Stomach (tissue), 9 donors: ENCODE results near the gene WASL. TPM values are rescaled to one million over a fixed set of nuclear protein-coding genes. Genes with fewer than 3 reads are reported as not detected.
"Not testable (repeated sequence)": the region's sequence is repeated elsewhere in the genome, so short reads cannot be mapped to it uniquely, and the experiment has no call there.

Experiments used
- DNase-seq, 2 donors: peaks; one replicate each; pipeline versions ENCODE4 v3.0.0 to v3.0.0-alpha.2; 2013 to 2019
- H3K27ac ChIP-seq, 5 donors: fragments of 200-600 bp in 4 of 5; sonication (generic) in 4 of 5; one replicate each; pipeline ENCODE4 v1.5.1; 2013 to 2019; ENCODE audit warnings: mild to moderate bottlenecking in 1 of 5, moderate library complexity in 1 of 5
- H3K27me3 ChIP-seq, 3 donors: fragments of 200-600 bp; sonication (generic); one replicate each; pipeline ENCODE4 v1.5.1; 2017 to 2019; ENCODE audit warnings: mixed run types in 1 of 3
- H3K36me3 ChIP-seq, 4 donors: fragments of 200-600 bp; sonication (generic); 1 replicate in 3 of 4; 2 replicates in 1 of 4; pipeline ENCODE4 v1.5.1; 2016 to 2019
- H3K4me1 ChIP-seq, 4 donors: fragments of 200-600 bp; sonication (generic); one replicate each; pipeline ENCODE4 v1.5.1; 2016 to 2019
- H3K4me3 ChIP-seq, 4 donors: fragments of 200-600 bp; sonication (generic) in 3 of 4; one replicate each; pipeline ENCODE4 v1.5.1; 2016 to 2019; ENCODE audit warnings: mild to moderate bottlenecking in 1 of 4
- H3K9me3 ChIP-seq, 4 donors: fragments of 200-600 bp; sonication (generic); one replicate each; pipeline ENCODE4 v1.5.1; 2016 to 2019
- EP300 ChIP-seq: sonication (generic); formaldehyde crosslinking; IDR thresholded peaks from one replicate; pipeline ENCODE4 v1.6.1; 2017; ENCODE audit warnings: antibody characterized with exemption
- POLR2A ChIP-seq, 4 donors: fragments of 450-650 bp; IDR thresholded peaks; one replicate each; pipeline ENCODE4 v1.6.1; 2016; ENCODE audit warnings: antibody characterized with exemption in 4 of 4, control low read depth in 2 of 4, mild to moderate bottlenecking in 1 of 4, moderate library complexity in 1 of 4
- POLR2AphosphoS5 ChIP-seq, 3 donors: sonication (generic); formaldehyde crosslinking; IDR thresholded peaks; one replicate each; pipeline ENCODE4 v1.6.1; 2016; ENCODE audit warnings: antibody characterized with exemption in 3 of 3
- WGBS, 5 donors: extraction: QIAGEN DNeasy Blood & Tissue Kit in 3 of 5; methylation state at CpG; one replicate each; pipeline versions ENCODE4 v1.1.5 to v1.1.7; 2013 to 2018; 5-methylcytosine and 5-hydroxymethylcytosine counted together
- intact Hi-C: fragments of 100-400 bp; cut with DNase I; formaldehyde crosslinking; loops from one replicate; pipeline ENCODE4 v1.15.1; 2023; ENCODE audit warnings: low total_unique reads
- polyA plus RNA-seq, 3 donors: library from polyadenylated mRNA; stranded (reverse); fragments of 200-250 nt; gene quantifications; one replicate each; pipeline ENCODE4 v1.2.3, GENCODE V29; 2013
- total RNA-seq, 5 donors: library from RNA; depleted of rRNA; stranded (reverse); fragments of >200 nt; gene quantifications; one replicate each; pipeline versions ENCODE4 v1.1.0 to v1.2.3, GENCODE V29; 2014 to 2016
- TF ChIP-seq, protein P1 (sequence below), 7 experiments: fragments of 450-650 bp in 4 of 7; fragments of 200-600 bp in 3 of 7; sonication (generic) in 3 of 7; IDR thresholded peaks; one replicate each; pipeline ENCODE4 v1.5.1; 2016 to 2019; ENCODE audit warnings: antibody characterized with exemption in 7 of 7, control low read depth in 2 of 7, mild to moderate bottlenecking in 1 of 7
- donor health status: healthy with polysubstance abuse.
- donor health status: Bipolar disorder and iron deficiency.
- donor health status: healthy.

Gene WASL
- total and polyA plus RNA-seq, 8 donors = 9.0 to 56.7 (median 21.7) TPM

DNA sequence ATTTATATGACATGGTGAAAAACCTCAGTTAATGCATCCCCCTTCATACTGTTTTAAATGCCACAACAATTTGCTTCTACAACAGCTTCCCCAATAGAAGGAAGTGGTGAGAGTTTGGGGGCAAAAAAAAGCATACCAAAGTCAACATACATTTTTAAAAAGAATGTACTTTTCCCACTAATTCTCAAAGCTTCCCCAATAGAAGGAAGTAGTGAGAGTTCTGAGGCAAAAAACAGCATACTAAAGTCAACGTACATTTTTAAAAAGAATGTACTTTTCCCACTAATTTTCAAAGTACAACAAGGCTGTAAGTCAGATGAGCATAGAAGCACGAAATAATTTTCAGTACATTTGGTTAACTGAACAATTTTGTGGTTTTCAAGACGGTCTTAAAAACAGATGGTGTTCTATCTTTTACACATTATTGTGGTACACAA, 24.0 kb downstream of the WASL start:
- TF ChIP-seq POLR2A (IDR thresholded peaks at IDR 0.05) (no peak), EP300 (no peak), POLR2AphosphoS5 (IDR thresholded peaks at IDR 0.05) (no peak)
- TF ChIP-seq, protein P1, sequence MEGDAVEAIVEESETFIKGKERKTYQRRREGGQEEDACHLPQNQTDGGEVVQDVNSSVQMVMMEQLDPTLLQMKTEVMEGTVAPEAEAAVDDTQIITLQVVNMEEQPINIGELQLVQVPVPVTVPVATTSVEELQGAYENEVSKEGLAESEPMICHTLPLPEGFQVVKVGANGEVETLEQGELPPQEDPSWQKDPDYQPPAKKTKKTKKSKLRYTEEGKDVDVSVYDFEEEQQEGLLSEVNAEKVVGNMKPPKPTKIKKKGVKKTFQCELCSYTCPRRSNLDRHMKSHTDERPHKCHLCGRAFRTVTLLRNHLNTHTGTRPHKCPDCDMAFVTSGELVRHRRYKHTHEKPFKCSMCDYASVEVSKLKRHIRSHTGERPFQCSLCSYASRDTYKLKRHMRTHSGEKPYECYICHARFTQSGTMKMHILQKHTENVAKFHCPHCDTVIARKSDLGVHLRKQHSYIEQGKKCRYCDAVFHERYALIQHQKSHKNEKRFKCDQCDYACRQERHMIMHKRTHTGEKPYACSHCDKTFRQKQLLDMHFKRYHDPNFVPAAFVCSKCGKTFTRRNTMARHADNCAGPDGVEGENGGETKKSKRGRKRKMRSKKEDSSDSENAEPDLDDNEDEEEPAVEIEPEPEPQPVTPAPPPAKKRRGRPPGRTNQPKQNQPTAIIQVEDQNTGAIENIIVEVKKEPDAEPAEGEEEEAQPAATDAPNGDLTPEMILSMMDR (IDR thresholded peaks at IDR 0.05) = no peak

DNA sequence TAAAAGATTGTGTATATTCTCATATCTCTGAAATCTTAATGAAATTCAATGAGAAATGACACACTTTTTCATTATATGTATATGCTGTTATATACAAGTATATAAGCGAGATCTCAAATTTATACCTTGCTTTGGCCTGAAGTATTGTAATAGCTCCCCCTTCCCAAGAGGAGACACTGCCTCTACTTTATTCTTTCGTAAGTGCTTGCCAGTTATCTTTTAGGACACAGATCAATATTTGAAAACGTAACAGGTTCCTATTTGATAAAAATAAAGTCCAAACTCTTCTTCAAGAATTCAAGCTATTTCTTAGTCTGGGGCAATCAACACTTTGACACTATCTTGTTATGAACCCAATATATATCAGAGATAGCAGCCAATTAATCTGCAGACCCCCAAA, 24.9 kb downstream of the WASL start:
- intact Hi-C loops = no loop called here
- Histone ChIP-seq H3K4me3 (no peak overlapping the region), H3K27ac (peak overlapping the region in 2 of 5 donors; percentile 45 to 46), H3K4me1 (peaks cover 34 to 99% (median 80%) of the 10 kb centered on the region in 4 donors), H3K9me3 (no peaks in the 10 kb centered on the region), H3K36me3 (no peaks in the 10 kb centered on the region), H3K27me3 (no peaks in the 10 kb centered on the region)
- WGBS, 5 donors = 53 to 72% (median 69%) methylated on average over 3 of the region's 3 CpGs
- no peak for DNase-seq
- TF ChIP-seq POLR2A (IDR thresholded peaks at IDR 0.05) (no peak), EP300 (no peak), POLR2AphosphoS5 (IDR thresholded peaks at IDR 0.05) (no peak)
- TF ChIP-seq, protein P1 (IDR thresholded peaks at IDR 0.05) = no peak

More for the DNA sequence above, 24.0 kb downstream of the WASL start:
- Histone ChIP-seq H3K27me3 (no peaks in the 10 kb centered on the region), H3K4me1 (peaks cover 28 to 95% (median 74%) of the 10 kb centered on the region in 4 donors), H3K4me3 (no peak overlapping the region), H3K27ac (no peak overlapping the region), H3K36me3 (no peaks in the 10 kb centered on the region), H3K9me3 (no peaks in the 10 kb centered on the region)
- intact Hi-C loops = no loop called here
- DNase-seq = no peak
- 30 to 38% (median 37%) methylated on average over 3 of the region's 3 CpGs for WGBS, 5 donors

DNA sequence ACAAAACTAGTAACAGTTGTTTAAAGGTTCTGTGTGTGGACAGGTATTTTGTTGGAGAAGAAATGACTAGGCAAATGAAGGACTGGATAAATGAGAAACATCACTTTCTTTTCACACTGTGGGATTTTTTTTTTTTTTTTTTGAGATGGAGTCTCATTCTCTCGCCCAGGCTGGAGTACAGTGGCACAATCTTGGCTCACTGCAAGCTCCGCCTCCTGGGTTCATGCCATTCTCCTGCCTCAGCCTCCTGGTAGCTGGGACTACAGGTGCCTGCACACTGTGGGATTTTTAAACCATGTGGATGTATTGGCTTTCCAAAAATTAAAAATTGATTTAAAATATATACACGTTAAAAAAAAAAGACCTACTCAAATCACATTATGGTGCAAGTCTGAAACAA, 28.3 kb downstream of the WASL start:
- H3K4me3 ChIP-seq, H3K27me3 ChIP-seq, intact Hi-C loops, H3K9me3 ChIP-seq, H3K36me3 ChIP-seq, H3K27ac ChIP-seq: not testable (repeated sequence)
- DNase-seq = peak in 1 of 2 donors; percentile 33
- peaks cover 24 to 99% (median 70%) of the 10 kb centered on the region in 4 donors for H3K4me1 ChIP-seq
- WGBS, 5 donors = 51 to 64% (median 61%) methylated on average over 3 of the region's 3 CpGs

DNA sequence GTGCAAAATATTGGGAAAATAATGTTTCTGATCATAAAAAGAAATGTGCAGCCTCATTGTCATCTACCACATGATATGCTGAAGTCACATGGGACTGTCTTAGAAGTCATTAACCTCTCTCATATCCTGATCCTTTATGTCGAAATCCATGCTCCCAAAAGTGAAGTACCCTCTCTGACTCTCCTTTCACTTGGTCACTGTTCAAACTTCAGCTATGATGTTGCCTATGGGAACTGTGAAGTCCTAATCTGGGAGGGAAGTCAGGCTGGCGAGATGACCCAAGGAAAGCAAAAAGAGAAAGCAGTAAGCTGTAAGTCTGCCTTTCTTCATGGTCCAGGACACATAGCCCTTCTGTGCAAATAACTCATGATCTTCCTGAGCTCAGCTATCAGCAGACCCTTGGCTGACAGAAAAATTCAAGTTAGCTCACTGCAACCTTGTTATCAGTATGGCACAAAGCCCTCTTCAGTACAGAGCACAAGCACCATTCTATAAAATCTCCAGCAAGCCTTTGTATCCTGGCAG, 29.5 kb downstream of the WASL start:
- intact Hi-C loops = no loop called here

DNA sequence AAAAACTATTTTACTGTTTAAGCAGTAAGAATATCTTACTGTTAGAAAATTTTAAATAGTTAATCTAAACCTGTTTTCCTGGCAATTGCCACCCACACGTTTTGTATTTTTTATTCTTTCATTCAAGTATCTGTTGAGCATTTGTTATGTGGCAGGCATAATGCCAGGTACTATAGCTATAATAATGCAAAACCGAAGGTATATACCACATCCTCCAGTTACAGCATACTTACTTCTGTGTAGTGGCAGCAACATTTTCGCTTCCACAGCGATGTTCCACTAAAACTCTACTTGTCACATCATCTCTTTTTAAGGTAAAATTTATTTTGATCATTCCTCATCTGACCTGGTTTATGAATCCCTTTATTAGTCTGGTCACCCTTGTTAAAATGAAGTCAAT, 30.0 kb downstream of the WASL start:
- Histone ChIP-seq H3K4me3 (no peak overlapping the region), H3K4me1 (peaks cover 17 to 99% (median 66%) of the 10 kb centered on the region in 4 donors), H3K27me3 (no peaks in the 10 kb centered on the region), H3K36me3 (no peaks in the 10 kb centered on the region), H3K9me3 (no peaks in the 10 kb centered on the region), H3K27ac (no peak overlapping the region)
- intact Hi-C loops = no loop called here
- no peak for DNase-seq
- 62 to 74% (median 70%) methylated on average over 4 of the region's 4 CpGs for WGBS, 5 donors
- TF ChIP-seq POLR2A (IDR thresholded peaks at IDR 0.05) (no peak), EP300 (no peak), POLR2AphosphoS5 (IDR thresholded peaks at IDR 0.05) (no peak)
- TF ChIP-seq, protein P1 (IDR thresholded peaks at IDR 0.05) = no peak

More for the DNA sequence above, 29.5 kb downstream of the WASL start:
- H3K4me1 ChIP-seq = peaks cover 18 to 99% (median 68%) of the 10 kb centered on the region in 4 donors
- TF ChIP-seq POLR2A (IDR thresholded peaks at IDR 0.05) (no peak), EP300 (no peak), POLR2AphosphoS5 (IDR thresholded peaks at IDR 0.05) (no peak)
- TF ChIP-seq, protein P1 (IDR thresholded peaks at IDR 0.05) = no peak
- H3K36me3 ChIP-seq = no peaks in the 10 kb centered on the region
- 65 to 89% (median 76%) methylated on average over 2 of the region's 2 CpGs for WGBS, 5 donors
- H3K4me3 ChIP-seq = no peak overlapping the region
- no peaks in the 10 kb centered on the region for H3K9me3 ChIP-seq
- DNase-seq = no peak
- H3K27ac ChIP-seq = no peak overlapping the region
- H3K27me3 ChIP-seq = no peaks in the 10 kb centered on the region
